ENCODE data around the gene SPSB2.

Gene SPSB2

DNA sequence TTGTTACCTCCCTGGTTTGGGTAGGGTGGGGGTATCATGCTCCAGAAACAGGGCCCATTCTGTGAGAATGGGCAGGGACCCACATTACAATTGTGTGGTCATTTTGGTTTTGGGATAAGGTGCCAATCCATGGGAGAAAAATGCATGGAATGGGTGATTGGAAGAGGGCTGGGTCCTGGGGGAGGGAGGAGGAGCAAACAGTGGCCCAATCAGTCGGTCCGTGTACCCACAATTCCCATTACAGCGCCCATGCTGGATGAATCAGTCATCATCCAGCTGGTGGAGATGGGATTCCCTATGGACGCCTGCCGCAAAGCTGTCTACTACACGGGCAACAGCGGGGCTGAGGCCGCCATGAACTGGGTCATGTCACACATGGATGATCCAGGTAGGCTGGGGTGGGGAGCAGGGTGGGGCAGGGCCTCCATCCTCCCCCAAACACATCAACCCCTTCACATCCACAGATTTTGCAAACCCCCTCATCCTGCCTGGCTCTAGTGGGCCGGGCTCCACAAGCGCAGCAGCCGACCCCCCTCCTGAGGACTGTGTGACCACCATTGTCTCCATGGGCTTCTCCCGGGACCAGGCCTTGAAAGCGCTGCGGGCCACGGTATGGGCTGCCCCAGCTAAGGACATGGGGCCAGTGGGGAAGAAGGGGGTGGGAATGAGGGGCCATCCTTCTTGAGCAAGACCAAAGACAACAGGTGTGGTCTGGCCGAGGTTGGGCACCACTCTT, 9.3 kb downstream of the SPSB2 start:
- no peak for DNase-seq (ENCODE audit: low spot score)
- TF ChIP-seq, protein P1, sequence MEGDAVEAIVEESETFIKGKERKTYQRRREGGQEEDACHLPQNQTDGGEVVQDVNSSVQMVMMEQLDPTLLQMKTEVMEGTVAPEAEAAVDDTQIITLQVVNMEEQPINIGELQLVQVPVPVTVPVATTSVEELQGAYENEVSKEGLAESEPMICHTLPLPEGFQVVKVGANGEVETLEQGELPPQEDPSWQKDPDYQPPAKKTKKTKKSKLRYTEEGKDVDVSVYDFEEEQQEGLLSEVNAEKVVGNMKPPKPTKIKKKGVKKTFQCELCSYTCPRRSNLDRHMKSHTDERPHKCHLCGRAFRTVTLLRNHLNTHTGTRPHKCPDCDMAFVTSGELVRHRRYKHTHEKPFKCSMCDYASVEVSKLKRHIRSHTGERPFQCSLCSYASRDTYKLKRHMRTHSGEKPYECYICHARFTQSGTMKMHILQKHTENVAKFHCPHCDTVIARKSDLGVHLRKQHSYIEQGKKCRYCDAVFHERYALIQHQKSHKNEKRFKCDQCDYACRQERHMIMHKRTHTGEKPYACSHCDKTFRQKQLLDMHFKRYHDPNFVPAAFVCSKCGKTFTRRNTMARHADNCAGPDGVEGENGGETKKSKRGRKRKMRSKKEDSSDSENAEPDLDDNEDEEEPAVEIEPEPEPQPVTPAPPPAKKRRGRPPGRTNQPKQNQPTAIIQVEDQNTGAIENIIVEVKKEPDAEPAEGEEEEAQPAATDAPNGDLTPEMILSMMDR (IDR thresholded peaks at IDR 0.05; ENCODE audit: extremely low read depth, missing control alignments), result no peak

DNA sequence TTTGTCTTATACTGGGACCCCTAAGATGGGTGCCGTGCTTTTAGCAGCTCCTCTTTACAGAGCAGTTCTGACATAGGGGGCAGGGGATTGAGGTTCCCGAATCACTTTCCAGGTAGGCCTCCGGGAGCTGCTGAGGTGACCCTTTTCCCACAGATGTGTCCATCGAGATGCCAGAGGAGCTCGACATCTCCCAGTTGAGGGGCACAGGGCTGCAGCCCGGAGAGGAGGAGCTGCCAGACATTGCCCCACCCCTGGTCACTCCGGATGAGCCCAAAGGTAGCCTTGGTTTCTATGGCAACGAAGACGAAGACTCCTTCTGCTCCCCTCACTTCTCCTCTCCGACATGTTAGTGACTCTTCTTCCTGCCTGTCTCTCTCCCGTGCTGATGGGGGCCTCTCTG, 10.1 kb downstream of the SPSB2 start:
- no peak for DNase-seq (ENCODE audit: low spot score)
- TF ChIP-seq, protein P1 (IDR thresholded peaks at IDR 0.05; ENCODE audit: extremely low read depth, missing control alignments), result no peak

DNA sequence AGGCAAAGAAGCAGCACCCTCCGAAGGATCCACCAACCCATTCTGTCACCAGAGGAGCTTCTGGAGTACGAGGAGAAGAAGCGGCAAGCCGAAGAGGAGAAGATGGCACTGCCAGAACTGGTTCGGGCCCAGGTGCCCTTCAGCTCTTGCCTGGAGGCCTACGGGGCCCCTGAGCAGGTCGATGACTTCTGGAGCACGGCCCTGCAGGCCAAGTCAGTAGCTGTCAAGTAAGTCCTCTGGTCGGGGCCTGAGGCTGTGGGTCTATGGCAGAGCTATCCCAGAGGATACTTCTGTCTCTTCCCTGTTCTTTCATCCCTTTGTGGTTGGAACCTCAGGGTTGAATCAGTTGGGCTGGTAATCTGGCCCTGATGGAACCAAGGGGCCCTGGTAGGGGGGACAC, 11.7 kb downstream of the SPSB2 start:
- TF ChIP-seq, protein P1 (IDR thresholded peaks at IDR 0.05; ENCODE audit: extremely low read depth, missing control alignments), result no peak
- no peak for DNase-seq (ENCODE audit: low spot score)

DNA sequence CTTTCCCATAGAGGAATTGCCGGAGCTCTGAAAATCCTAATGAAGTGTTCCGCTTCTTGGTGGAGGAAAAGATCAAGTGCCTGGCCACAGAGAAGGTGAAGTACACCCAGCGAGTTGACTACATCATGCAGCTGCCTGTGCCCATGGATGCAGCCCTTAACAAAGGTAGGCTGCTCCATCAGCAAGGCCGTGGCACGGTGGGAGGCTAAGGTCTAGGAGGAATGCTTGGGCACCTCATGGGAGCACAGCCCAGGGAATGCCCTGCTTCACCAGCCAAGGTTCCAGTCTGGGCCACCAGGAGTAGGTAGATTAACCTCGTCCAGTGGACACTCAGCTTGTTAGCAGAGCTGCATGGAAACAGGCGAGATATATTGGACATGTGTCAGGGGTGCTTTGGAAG, 12.2 kb downstream of the SPSB2 start:
- DNase-seq (ENCODE audit: low spot score), result no peak
- TF ChIP-seq, protein P1 (IDR thresholded peaks at IDR 0.05; ENCODE audit: extremely low read depth, missing control alignments), result no peak

DNA sequence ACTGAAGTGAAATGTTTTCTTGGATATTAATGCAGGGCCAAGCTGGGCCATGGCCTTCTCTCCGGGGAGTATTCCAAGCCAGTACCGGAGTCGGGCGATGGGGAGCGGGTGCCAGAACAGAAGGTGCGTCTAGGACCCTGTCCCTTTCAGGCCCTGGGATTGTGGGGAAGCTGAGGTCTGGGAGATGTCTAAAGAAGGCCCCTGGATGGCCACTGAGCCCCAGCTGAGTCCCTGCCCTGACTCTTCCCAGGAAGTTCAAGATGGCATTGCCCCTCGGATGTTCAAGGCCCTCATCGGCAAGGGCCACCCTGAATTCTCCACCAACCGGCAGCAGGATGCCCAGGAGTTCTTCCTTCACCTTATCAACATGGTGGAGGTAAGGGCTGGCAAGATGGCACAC, 13.0 kb downstream of the SPSB2 start:
- TF ChIP-seq, protein P1 (IDR thresholded peaks at IDR 0.05; ENCODE audit: extremely low read depth, missing control alignments), result no peak
- DNase-seq (ENCODE audit: low spot score), result no peak

DNA sequence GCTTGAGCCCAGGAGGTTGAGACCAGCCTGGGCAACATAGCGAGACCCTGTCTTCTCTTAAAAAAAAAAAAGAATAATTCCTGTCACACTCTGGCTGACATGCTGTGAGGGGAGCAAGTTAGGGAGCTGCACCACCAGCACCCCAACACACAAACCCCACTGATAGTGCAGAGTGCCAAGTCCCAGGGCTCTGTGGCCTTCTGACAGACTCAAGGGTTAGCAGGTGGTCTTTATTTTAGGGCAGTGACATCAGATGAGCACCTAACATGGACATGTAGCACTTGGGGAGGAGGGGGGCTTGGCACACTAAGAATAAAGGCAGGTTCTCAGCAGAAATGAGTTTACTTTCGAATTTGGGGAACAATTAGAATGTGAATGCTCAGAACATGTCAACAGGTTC, 14.3 kb downstream of the SPSB2 start:
- no peak for DNase-seq (ENCODE audit: low spot score)

DNA sequence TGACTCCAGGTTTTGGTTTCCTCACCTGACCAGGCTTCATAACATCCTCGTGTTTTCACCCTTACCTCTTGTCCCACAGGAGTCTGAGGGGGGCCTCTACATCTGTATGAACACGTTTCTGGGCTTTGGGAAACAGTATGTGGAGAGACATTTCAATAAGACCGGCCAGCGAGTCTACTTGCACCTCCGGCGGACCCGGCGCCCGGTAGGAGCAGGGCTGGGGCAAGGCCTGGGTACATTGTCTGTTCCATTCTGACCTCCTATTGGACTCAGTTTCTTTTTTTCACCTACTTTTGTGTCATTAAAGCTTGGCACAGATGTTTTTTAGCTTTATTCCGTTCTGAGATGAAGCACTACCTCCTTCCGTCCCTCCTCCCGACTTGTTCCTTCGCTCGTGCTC, 17.8 kb downstream of the SPSB2 start:
- no peak for DNase-seq (ENCODE audit: low spot score)
- TF ChIP-seq, protein P1 (IDR thresholded peaks at IDR 0.05; ENCODE audit: extremely low read depth, missing control alignments), result no peak

More for the DNA sequence above, 14.3 kb downstream of the SPSB2 start:
- TF ChIP-seq, protein P1 (IDR thresholded peaks at IDR 0.05; ENCODE audit: extremely low read depth, missing control alignments), result no peak
